WTC11 (cell line): ENCODE measurements around the gene SSR3. TPM values are rescaled to one million over a fixed set of nuclear protein-coding genes. Genes with fewer than 3 reads are reported as not detected.
A peak's percentile ranks its signal among the peaks of the same experiment; 100 is the strongest.

Experiments used
- ATAC-seq: fragments of 200-7000 bp; cut with Tn5 transposase; 2 replicates; pipeline ENCODE4 v1.10.0; 2021; ENCODE audit warnings: mild to moderate bottlenecking, moderate library complexity
- CTCF ChIA-PET: fragments of 300-600 bp; sonication (Branson Sonifier 250); formaldehyde crosslinking; loops from one replicate; lab custom pipeline; 2021; ENCODE audit warnings: antibody characterized with exemption; lab: Charles Lee
- POLR2A ChIA-PET: fragments of 350-600 bp; sonication (Branson Sonifier 250); formaldehyde crosslinking; loops from one replicate; lab custom pipeline; 2021; ENCODE audit warnings: antibody characterized with exemption; lab: Charles Lee
- DNase-seq: peaks from one replicate; pipeline ENCODE4 v3.0.0; 2021; ENCODE audit warnings: low spot score
- H3K27ac Mint-ChIP-seq: 2 replicates; pipeline ENCODE4 v1.8.0; 2021; ENCODE audit warnings: mixed read lengths
- H3K27me3 Mint-ChIP-seq: 2 replicates; pipeline ENCODE4 v1.8.0; 2021; ENCODE audit warnings: low read depth, mild to moderate bottlenecking, moderate library complexity, mixed read lengths
- H3K36me3 Mint-ChIP-seq: 2 replicates; pipeline ENCODE4 v1.8.0; 2021; ENCODE audit warnings: mixed read lengths
- H3K4me1 Mint-ChIP-seq: 2 replicates; pipeline ENCODE4 v1.8.0; 2022; ENCODE audit warnings: mixed read lengths
- H3K4me3 Mint-ChIP-seq: 2 replicates; pipeline ENCODE4 v1.8.0; 2021; ENCODE audit warnings: mild to moderate bottlenecking, moderate library complexity, mixed read lengths
- H3K9me3 Mint-ChIP-seq: 2 replicates; pipeline ENCODE4 v1.8.0; 2021; ENCODE audit warnings: mixed read lengths
- CBFB ChIP-seq: sonication (generic); formaldehyde crosslinking; IDR thresholded peaks from 2 replicates; pipeline ENCODE4 v1.8.1; 2022; ENCODE audit warnings: mild to moderate bottlenecking, low read depth, missing genetic modification reagents
- CDX4 ChIP-seq: fragments of 250-450 bp; sonication (Bioruptor Pico); IDR thresholded peaks from 2 replicates; pipeline ENCODE4 v1.9.0; 2021; ENCODE audit warnings: moderate library complexity, mild to moderate bottlenecking, inconsistent platforms, borderline replicate concordance
- ETV6 ChIP-seq: sonication (generic); formaldehyde crosslinking; IDR thresholded peaks from 2 replicates; pipeline ENCODE4 v1.8.1; 2022; ENCODE audit warnings: mild to moderate bottlenecking, missing genetic modification reagents
- GABPB1 ChIP-seq: sonication (generic); formaldehyde crosslinking; IDR thresholded peaks from 2 replicates; pipeline ENCODE4 v1.8.1; 2023; ENCODE audit warnings: mild to moderate bottlenecking, missing genetic modification reagents
- GTF2I ChIP-seq: fragments of 250-450 bp; sonication (Bioruptor Pico); conservative IDR thresholded peaks from 2 replicates; pipeline ENCODE4 v1.4.0; 2021; ENCODE audit warnings: mild to moderate bottlenecking
- HMGA2 ChIP-seq: fragments of 250-450 bp; sonication (Bioruptor Pico); IDR thresholded peaks from 2 replicates; pipeline ENCODE4 v1.4.0; 2021; ENCODE audit warnings: mild to moderate bottlenecking, moderate library complexity
- JUN ChIP-seq: sonication (generic); formaldehyde crosslinking; IDR thresholded peaks from 2 replicates; pipeline ENCODE4 v1.8.0; 2023; ENCODE audit warnings: mild to moderate bottlenecking, missing genetic modification reagents
- NFE2L1 ChIP-seq: sonication (generic); formaldehyde crosslinking; IDR thresholded peaks from 2 replicates; pipeline ENCODE4 v1.8.1; 2023; ENCODE audit warnings: missing genetic modification reagents
- PRDM15 ChIP-seq: sonication (generic); formaldehyde crosslinking; IDR thresholded peaks from 2 replicates; pipeline ENCODE4 v1.8.0; 2022; ENCODE audit warnings: missing genetic modification reagents
- SMAD3 ChIP-seq: sonication (generic); formaldehyde crosslinking; IDR thresholded peaks from 2 replicates; pipeline ENCODE4 v1.8.0; 2022; ENCODE audit warnings: missing genetic modification reagents, mild to moderate bottlenecking, borderline replicate concordance
- TCF7 ChIP-seq: sonication (generic); formaldehyde crosslinking; IDR thresholded peaks from 2 replicates; pipeline ENCODE4 v1.8.0; 2022; ENCODE audit warnings: mild to moderate bottlenecking, low read depth, missing genetic modification reagents, moderate library complexity
- ZNF232 ChIP-seq: sonication (generic); formaldehyde crosslinking; IDR thresholded peaks from 2 replicates; pipeline ENCODE4 v1.8.0; 2022; ENCODE audit warnings: mild to moderate bottlenecking, missing genetic modification reagents
- ZNF317 ChIP-seq: sonication (generic); formaldehyde crosslinking; IDR thresholded peaks from 2 replicates; pipeline ENCODE4 v1.8.1; 2023; ENCODE audit warnings: low read depth, mild to moderate bottlenecking, moderate library complexity, missing genetic modification reagents, borderline replicate concordance
- ZNF512 ChIP-seq: sonication (generic); formaldehyde crosslinking; IDR thresholded peaks from 2 replicates; pipeline ENCODE4 v1.8.1; 2022; ENCODE audit warnings: missing genetic modification reagents, borderline replicate concordance
- total RNA-seq: library from RNA; stranded (reverse); gene quantifications from 3 replicates; pipeline ENCODE4 v1.2.3, GENCODE V29; 2021
- TF ChIP-seq, protein P1 (sequence below): sonication (generic); formaldehyde crosslinking; IDR thresholded peaks from 2 replicates; pipeline ENCODE4 v1.8.1; 2022; ENCODE audit warnings: mild to moderate bottlenecking, missing genetic modification reagents, moderate library complexity, borderline replicate concordance
- TF ChIP-seq, protein P2 (sequence below): fragments of 250-450 bp; sonication (Bioruptor Pico); IDR thresholded peaks from 2 replicates; pipeline ENCODE4 v2.1.2; 2022; ENCODE audit warnings: mild to moderate bottlenecking, moderate library complexity
- TF ChIP-seq, protein P3 (sequence below): sonication (generic); formaldehyde crosslinking; IDR thresholded peaks from 2 replicates; pipeline ENCODE4 v1.8.0; 2022; ENCODE audit warnings: mild to moderate bottlenecking, missing genetic modification reagents

The SSR3 gene
- total RNA-seq, 1 experiment from 2014 or later: 162 TPM

GRCh38 chr3:156553705-156554356 is 1.1 kb downstream of the SSR3 start:
- ATAC-seq (no peak), DNase-seq (no peak)
- H3K36me3 Mint-ChIP-seq: peaks cover 42% of the 10 kb centered on the region
- H3K27me3 Mint-ChIP-seq: no peaks in the 10 kb centered on the region
- peaks cover 20% of the 10 kb centered on the region for H3K4me1 Mint-ChIP-seq
- CTCF ChIA-PET: interaction anchor here (0.8 to 3.4 kb wide), 7 partner anchors 10 to 535 kb away, joined by 3 to 18 read pairs (median 7); partner anchors contain the start of gene TIPARP
- peak overlapping the region; percentile 82 for H3K27ac Mint-ChIP-seq
- TF ChIP-seq, protein P1, sequence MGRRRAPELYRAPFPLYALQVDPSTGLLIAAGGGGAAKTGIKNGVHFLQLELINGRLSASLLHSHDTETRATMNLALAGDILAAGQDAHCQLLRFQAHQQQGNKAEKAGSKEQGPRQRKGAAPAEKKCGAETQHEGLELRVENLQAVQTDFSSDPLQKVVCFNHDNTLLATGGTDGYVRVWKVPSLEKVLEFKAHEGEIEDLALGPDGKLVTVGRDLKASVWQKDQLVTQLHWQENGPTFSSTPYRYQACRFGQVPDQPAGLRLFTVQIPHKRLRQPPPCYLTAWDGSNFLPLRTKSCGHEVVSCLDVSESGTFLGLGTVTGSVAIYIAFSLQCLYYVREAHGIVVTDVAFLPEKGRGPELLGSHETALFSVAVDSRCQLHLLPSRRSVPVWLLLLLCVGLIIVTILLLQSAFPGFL (CRISPR knock-in tag): no peak
- no peak for TF ChIP-seq TCF7 (CRISPR knock-in tag)
- TF ChIP-seq, protein P2, sequence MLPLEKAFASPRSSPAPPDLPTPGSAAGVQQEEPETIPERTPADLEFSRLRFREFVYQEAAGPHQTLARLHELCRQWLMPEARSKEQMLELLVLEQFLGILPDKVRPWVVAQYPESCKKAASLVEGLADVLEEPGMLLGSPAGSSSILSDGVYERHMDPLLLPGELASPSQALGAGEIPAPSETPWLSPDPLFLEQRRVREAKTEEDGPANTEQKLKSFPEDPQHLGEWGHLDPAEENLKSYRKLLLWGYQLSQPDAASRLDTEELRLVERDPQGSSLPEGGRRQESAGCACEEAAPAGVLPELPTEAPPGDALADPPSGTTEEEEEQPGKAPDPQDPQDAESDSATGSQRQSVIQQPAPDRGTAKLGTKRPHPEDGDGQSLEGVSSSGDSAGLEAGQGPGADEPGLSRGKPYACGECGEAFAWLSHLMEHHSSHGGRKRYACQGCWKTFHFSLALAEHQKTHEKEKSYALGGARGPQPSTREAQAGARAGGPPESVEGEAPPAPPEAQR (CRISPR knock-in tag): no peak
- TF ChIP-seq PRDM15 (CRISPR knock-in tag): no peak
- no peak for TF ChIP-seq GTF2I (CRISPR knock-in tag)
- no peak for TF ChIP-seq HMGA2 (CRISPR knock-in tag)
- TF ChIP-seq NFE2L1 (CRISPR knock-in tag): no peak
- TF ChIP-seq SMAD3 (CRISPR knock-in tag): no peak
- TF ChIP-seq ZNF232 (CRISPR knock-in tag): no peak
- TF ChIP-seq GABPB1 (CRISPR knock-in tag): no peak
- no peak for TF ChIP-seq CDX4 (CRISPR knock-in tag)
- no peak for TF ChIP-seq ZNF512 (CRISPR knock-in tag)
- TF ChIP-seq, protein P3, sequence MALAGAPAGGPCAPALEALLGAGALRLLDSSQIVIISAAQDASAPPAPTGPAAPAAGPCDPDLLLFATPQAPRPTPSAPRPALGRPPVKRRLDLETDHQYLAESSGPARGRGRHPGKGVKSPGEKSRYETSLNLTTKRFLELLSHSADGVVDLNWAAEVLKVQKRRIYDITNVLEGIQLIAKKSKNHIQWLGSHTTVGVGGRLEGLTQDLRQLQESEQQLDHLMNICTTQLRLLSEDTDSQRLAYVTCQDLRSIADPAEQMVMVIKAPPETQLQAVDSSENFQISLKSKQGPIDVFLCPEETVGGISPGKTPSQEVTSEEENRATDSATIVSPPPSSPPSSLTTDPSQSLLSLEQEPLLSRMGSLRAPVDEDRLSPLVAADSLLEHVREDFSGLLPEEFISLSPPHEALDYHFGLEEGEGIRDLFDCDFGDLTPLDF: no peak
- TF ChIP-seq JUN (CRISPR knock-in tag): no peak
- TF ChIP-seq ETV6 (CRISPR knock-in tag): no peak
- no peak for TF ChIP-seq ZNF317 (CRISPR knock-in tag)
- TF ChIP-seq CBFB (CRISPR knock-in tag): no peak
- TF ChIP-seq, all 79 proteins: peak for 0
- Mint-ChIP-seq H3K4me3 (peak overlapping the region; percentile 95), H3K9me3 (no peaks in the 10 kb centered on the region)
- POLR2A ChIA-PET: interaction anchor here (0.9 to 1.6 kb wide), 6 partner anchors 23 to 535 kb away, joined by 3 to 6 read pairs (median 4); no protein-coding TSS in a partner anchor
